NCI-H1105 treated with DMSO at 0.1 percent for 48 hours (cell line): ENCODE measurements around the gene RPL31.
"Not testable (repeated sequence)": the region's sequence is repeated elsewhere in the genome, so short reads cannot be mapped to it uniquely, and the experiment has no call there.

ENCODE experiments used
- DNase-seq: peaks from one replicate; lab custom pipeline; 2025; lab: John Stamatoyannopoulos, UW

RPL31 gene

DNA sequence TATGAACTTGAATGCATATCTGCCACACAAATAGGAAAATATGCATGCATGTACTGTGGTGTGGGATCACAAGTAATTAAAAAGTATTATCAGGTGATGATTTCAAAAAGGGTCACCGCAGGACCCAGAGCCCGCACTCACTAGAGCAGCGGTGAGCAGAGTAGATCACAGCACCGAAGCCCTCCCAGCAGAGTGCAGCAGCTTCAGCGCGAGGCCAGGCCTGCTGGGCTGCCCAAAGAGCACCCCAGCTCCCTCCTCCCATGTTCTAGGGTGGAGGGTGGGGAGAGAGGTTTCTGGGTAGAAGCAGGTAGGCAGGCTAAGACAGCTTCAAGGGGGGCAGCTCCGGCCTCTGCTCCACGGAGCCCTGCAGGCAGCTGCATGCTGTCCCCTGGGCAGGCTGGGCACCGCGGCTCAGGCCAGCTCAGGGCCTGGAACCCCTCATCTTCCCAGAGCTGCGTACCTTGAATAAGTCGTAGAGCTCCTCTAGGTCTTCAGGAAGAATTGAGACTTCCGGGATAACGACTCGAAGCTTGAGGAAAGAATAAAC, 24.9 kb downstream of the RPL31 start:
- DNase-seq = no peak

DNA sequence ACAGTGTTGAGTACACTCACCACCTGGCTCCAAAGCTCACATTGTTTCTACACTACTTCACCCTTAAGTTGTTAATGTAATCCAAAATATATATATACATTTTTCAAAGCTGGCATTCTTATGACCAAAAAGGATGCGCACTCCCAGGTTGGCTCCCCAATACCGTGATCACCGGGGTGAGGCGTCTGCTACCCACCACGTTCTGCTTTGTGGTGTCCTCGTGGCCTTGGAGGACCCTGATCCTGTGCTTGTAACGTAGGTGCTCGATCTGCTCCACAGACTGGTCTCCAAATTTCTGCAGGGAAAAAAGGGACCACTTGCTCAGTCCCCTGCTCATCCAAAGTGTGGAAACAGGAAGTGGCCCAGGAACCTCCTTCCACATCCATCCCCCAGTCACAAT, 25.8 kb downstream of the RPL31 start:
- DNase-seq = no peak

DNA sequence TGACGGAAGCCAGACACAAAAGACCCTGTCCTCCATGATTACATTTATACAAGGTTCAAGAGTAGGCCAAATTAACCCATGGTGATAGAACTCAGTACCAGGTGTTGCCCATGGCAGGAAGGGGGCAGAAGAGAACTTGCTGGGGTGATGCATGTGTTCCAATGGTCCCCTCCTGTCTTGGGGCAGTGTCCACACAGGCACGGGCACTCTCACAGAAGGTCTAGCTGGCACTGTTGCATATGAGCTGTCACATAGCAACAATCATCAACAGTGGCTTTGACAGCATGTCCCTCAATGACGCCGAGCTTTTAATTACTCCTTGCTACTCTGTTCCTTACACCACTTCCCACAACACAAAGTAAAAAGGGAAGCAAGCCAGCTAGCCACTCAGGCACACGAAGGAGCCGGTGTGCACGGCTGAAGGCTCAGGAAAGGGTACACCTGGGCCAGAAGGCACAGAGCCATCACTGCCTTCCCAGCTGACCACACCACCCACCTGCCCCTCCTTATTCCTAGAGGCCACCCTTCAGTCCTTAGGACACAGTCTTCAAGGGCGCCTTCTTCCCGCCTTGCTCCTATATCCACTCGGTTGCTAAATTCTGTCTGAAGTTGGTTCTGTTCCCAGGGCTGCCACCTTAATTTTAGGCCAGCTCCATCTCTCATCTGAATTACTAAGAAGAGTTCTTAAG, 28.9 kb downstream of the RPL31 start:
- no peak for DNase-seq

GRCh38 chr2:101032084-101032776, 30.1 kb downstream of the RPL31 start:
- no peak for DNase-seq

DNA sequence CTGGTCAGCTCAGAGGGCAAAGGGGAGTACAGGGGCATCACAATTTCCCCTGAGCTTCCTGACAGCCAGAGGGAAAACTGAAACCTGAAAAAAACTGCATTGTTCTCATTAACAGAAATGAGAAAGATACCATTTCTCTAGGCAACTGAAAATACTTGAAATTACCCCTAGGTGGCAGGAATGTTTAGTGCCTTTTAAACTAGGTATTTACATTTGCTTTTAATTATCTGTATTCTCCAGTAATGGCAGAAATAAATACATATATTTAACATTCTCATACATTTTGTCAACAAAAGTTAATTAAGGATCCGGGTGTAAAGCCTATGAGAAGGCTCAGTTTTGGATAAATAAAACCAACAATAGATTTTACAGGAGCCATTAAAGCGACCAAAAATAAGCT, 34.5 kb downstream of the RPL31 start:
- peak; percentile 1 for DNase-seq

DNA sequence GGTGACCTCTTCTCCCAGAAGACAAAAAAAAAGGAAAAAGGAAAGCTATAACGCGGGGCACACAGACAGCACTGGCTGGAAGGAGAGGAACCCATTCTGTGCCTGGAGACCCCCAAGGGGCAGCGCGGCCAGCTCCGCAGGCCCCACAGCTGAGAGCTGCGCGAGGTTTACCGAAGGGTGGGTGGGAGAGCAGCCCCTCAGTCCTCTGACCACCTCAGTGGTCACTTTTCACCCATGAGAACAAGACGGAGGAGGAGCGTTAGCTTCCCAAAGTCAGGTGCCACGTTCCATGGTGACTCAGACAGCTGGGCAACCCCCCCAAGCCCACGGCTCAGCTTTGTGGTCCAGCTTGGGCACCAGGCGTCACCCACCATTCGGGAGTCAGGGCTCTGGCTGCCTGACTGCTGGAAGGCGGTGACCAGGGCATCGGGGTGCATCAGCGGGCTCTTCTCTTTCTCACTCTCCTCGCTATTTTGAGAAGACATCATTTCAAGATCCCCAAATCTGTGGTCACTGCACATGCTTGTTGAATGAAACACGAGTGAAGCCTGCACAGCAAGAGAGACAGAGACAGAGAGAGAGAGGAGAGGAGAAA, 35.2 kb downstream of the RPL31 start:
- no peak for DNase-seq

GRCh38 chr2:101038455-101039255, 36.6 kb downstream of the RPL31 start:
- no peak for DNase-seq

GRCh38 chr2:101040072-101040471, 38.0 kb downstream of the RPL31 start:
- no peak for DNase-seq

GRCh38 chr2:101040761-101041160, 38.7 kb downstream of the RPL31 start:
- DNase-seq = no peak

- DNase-seq = no peak
These were observed 39.3 kb downstream of the RPL31 start for GRCh38 chr2:101041413-101041812.

GRCh38 chr2:101045330-101045729, 43.2 kb downstream of the RPL31 start:
- no peak for DNase-seq

DNA sequence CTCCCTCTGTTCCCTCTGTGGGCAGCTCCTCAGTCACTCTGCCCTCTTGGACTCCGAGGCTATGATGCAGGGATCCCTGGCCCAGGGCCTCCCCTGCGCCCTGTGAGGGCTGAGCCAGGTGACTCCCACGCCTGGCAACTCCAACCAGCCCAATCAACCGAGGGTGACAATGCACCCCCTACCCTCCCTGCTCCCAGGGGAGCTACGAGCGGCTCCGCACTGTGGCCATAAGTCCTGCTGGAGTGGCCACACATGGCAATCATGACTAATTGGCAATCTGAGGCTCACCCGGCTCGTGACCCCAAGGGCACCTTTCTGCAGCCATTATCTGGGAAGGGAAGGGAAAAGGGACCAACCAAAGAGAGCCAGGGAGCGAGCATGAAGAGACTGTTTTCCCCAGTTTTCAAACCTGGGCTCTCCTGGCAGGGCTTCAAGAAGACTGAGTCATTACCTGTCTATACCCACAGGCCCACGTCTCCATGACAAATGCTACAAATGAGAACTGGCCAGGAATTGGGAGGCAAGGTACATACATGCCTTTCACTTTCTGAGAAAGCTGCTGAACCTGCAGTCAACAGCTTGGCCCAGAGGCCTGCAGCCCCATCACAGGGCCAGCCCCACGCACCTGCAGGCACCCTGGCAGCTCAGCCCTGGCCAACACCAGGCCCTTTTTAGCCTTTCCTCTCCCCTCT, 45.1 kb downstream of the RPL31 start:
- no peak for DNase-seq

DNA sequence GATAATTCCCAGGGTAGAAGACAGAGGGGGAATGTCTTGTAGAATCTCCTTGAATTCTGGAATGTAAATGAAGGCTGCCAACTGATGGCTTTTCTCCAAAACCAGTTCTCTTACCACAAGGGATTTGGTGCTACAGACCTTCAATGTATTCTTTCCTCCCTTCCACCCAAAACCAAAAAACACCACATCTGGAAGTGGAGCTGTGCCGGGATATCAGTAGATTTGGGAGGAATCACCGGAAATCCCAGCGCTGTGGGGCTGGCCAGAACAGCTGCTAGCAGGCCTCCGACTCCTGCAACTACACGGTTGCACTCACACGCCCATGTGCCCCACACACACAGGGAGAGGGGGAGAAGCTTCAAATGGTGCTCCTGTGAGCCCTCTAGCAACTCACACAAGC, 45.7 kb downstream of the RPL31 start:
- DNase-seq = no peak

DNA sequence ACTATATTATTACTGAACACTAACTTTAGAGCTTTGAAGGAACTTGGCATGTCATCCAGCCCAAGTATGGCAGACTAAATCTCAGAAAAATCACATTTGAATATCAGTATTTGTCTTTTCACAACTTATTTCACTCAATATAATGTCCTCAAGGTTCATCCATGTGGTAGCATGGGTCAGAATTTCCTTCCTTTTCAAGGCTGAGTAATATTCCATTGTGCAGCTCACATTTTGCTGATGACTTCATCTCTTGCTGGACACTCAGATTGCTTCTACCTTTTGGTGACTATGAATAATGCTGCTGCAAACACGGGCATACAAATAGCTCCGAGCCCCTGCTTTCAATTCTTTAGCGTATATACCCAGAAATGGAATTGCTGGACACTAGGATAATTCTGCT, 46.7 kb downstream of the RPL31 start:
- no peak for DNase-seq

GRCh38 chr2:101050886-101051285, 48.8 kb downstream of the RPL31 start:
- not testable (repeated sequence) for DNase-seq

DNA sequence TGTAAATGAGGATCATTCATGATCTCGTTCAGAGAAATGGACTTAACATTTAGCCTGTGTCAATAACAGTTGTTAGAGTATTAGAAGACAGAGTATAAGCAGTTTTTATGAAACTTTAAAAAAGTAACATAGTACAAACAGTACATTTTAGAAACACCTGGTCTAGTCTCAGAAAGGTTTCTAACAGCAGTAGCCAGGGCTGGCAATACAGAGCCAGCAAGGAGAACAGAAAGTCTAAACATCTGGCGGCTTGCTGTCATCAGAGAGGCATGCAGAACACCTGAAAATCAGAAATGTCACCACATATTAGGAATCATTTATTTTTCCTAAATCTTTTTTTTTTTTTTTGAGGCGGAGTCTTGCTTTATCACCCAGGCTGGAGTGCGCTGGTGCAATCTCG, 50.1 kb downstream of the RPL31 start:
- DNase-seq = no peak

DNA sequence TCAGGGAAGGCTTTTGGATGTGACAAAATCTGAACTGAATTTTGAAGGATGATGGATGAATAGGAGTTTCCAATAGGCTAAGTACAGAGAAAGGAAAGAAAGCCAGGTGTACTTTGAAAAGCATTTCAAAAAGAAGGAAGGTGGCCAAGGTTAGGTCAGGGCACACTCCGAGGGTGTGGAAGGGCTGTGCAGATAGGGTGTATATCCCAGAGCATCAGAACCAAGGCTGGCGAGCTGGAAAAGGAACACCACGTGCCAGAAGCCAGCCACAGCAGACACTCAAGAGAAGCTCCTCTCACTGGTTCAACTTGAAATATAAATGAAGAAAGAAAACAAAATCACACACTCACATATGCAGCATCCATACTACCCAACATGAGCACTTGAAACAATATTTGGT, 51.0 kb downstream of the RPL31 start:
- DNase-seq = no peak
